Measurements from ENCODE around the gene CERS6.

The CERS6 gene

GRCh38 chr2:168538534-168538933 lies 82.5 kb downstream of the CERS6 start:
- H3K36me3 ChIP-seq (ENCODE audit: control insufficient read depth in 2 of 2, insufficient read depth in 1 of 2, low read length in 2 of 2) = peaks cover 0 to 3% of the 10 kb centered on the region in 2 experiments; a peak in 1 of 3 replicates
- 0 out of 2 replicates have a peak, but pooled peaks cover 2% of the 10 kb centered on the region for H3K4me1 ChIP-seq (ENCODE audit: control insufficient read depth, insufficient read depth, low read length)
- ChIA-PET CTCF (interaction anchor here (0.9 kb wide), 1 partner anchor 12 kb away, joined by 3 read pairs; no protein-coding TSS in a partner anchor), POLR2A (no interaction called here)
- TF ChIP-seq ZNF280C (tag by site-specific recombination; IDR thresholded peaks at IDR 0.05) (no peak), ZNF391 (tag by site-specific recombination; IDR thresholded peaks at IDR 0.05; ENCODE audit: borderline replicate concordance, low read depth) (no peak), ZNF791 (tag by site-specific recombination; IDR thresholded peaks at IDR 0.05) (no peak), ZNF629 (tag by site-specific recombination; IDR thresholded peaks at IDR 0.05) (no peak), MEIS1 (CRISPR knock-in tag; IDR thresholded peaks at IDR 0.05; ENCODE audit: borderline replicate concordance) (no peak), ZNF23 (tag by site-specific recombination; IDR thresholded peaks at IDR 0.05; ENCODE audit: borderline replicate concordance) (no peak), ZNF292 (tag by site-specific recombination; IDR thresholded peaks at IDR 0.05; ENCODE audit: borderline replicate concordance, low read depth) (no peak), PBX3 (CRISPR knock-in tag; IDR thresholded peaks at IDR 0.05) (no peak), ZNF488 (tag by site-specific recombination; IDR thresholded peaks at IDR 0.05) (no peak), TSHZ1 (tag by site-specific recombination; IDR thresholded peaks at IDR 0.05; ENCODE audit: borderline replicate concordance) (no peak), ZNF776 (tag by site-specific recombination; IDR thresholded peaks at IDR 0.05; ENCODE audit: borderline replicate concordance) (no peak), ZNF707 (tag by site-specific recombination; IDR thresholded peaks at IDR 0.05) (no peak), SALL2 (tag by site-specific recombination; IDR thresholded peaks at IDR 0.05; ENCODE audit: borderline replicate concordance) (no peak), ZNF148 (tag by site-specific recombination; IDR thresholded peaks at IDR 0.05; ENCODE audit: borderline replicate concordance) (no peak), ZBTB26 (tag by site-specific recombination; optimal IDR thresholded peaks at IDR 0.05) (no peak), ZNF280D (tag by site-specific recombination; IDR thresholded peaks at IDR 0.05) (no peak), TCF7L2 (IDR thresholded peaks at IDR 0.05; ENCODE audit: borderline replicate concordance, low read depth, low read length) (no peak), ZNF585B (tag by site-specific recombination; IDR thresholded peaks at IDR 0.05) (no peak)
- H3K9me3 ChIP-seq (ENCODE audit: control insufficient read depth, insufficient read depth, low read depth, low read length) = no peaks in the 10 kb centered on the region
- no peak overlapping the region for H3K27ac ChIP-seq (ENCODE audit: extremely low read depth, low read depth, low read length)
- no peak overlapping the region for H3K4me3 ChIP-seq (ENCODE audit: low read depth, low read length)
